Hematopoietic multipotent progenitor cell treated with erythropoietin and hydrocortisone succinate and interleukin-3 and kit ligand, for 15 days (in vitro differentiated cells): ENCODE measurements around the gene TNFSF9.
"Not testable (repeated sequence)": the region's sequence is repeated elsewhere in the genome, so short reads cannot be mapped to it uniquely, and the experiment has no call there.

ENCODE experiments used
- DNase-seq: peaks from one replicate; pipeline ENCODE4 v3.0.0-alpha.2; 2015; ENCODE audit warnings: low spot score

The TNFSF9 gene

GRCh38 chr19:6508028-6508771 is 22.6 kb upstream of the TNFSF9 start:
- DNase-seq: not testable (repeated sequence)

GRCh38 chr19:6509118-6509971 is 21.5 kb upstream of the TNFSF9 start:
- DNase-seq: no peak

- no peak for DNase-seq
These were observed 20.2 kb upstream of the TNFSF9 start for GRCh38 chr19:6510618-6511017.

- DNase-seq: no peak
These were observed 16.7 kb upstream of the TNFSF9 start for GRCh38 chr19:6514089-6514488.

- no peak for DNase-seq
These were observed 15.8 kb upstream of the TNFSF9 start for GRCh38 chr19:6514926-6515544.

GRCh38 chr19:6516018-6516658 is 14.7 kb upstream of the TNFSF9 start:
- peak; percentile 82 for DNase-seq

GRCh38 chr19:6516659-6517291 is 14.1 kb upstream of the TNFSF9 start:
- peak; percentile 88 for DNase-seq

- no peak for DNase-seq
These were observed 12.5 kb upstream of the TNFSF9 start for GRCh38 chr19:6518145-6518911.

- no peak for DNase-seq
These were observed 11.5 kb upstream of the TNFSF9 start for GRCh38 chr19:6519289-6519688.

GRCh38 chr19:6521718-6522646 is 8.8 kb upstream of the TNFSF9 start:
- no peak for DNase-seq

GRCh38 chr19:6522712-6523111 is 8.1 kb upstream of the TNFSF9 start:
- no peak for DNase-seq

GRCh38 chr19:6524311-6524710 is 6.5 kb upstream of the TNFSF9 start:
- no peak for DNase-seq

GRCh38 chr19:6527893-6528543 is 2.8 kb upstream of the TNFSF9 start:
- no peak for DNase-seq

- no peak for DNase-seq
These were observed 2.2 kb upstream of the TNFSF9 start for GRCh38 chr19:6528544-6529121.

GRCh38 chr19:6529351-6529750 is 1.5 kb upstream of the TNFSF9 start:
- no peak for DNase-seq

GRCh38 chr19:6529937-6530385 is 865 bp upstream of the TNFSF9 start:
- DNase-seq: no peak

GRCh38 chr19:6531163-6531955 is 533 bp downstream of the TNFSF9 start:
- DNase-seq: peak; percentile 19

- DNase-seq: no peak
These were observed 1.1 kb downstream of the TNFSF9 start for GRCh38 chr19:6531956-6532243.
